ENCODE results near the gene SLC12A8.

- TF ChIP-seq CTCF (conservative IDR thresholded peaks at IDR 0.05; ENCODE audit: low read depth, low read length): no peak
- TF ChIP-seq EZH2 (IDR thresholded peaks at IDR 0.05; ENCODE audit: borderline replicate concordance, low read depth, low read length, poor library complexity, severe bottlenecking): no peak
These were observed 136.8 kb downstream of the SLC12A8 start for GRCh38 chr3:125075738-125076137.
